ENCODE results near the gene BAIAP2L1. TPM values are rescaled to one million over a fixed set of nuclear protein-coding genes. Genes with fewer than 3 reads are reported as not detected.

Gene BAIAP2L1
- total RNA-seq, 2 experiments from 2014 or later = 1.7 to 2.3 TPM

GRCh38 chr7:98335411-98335977, 65.4 kb downstream of the BAIAP2L1 start:
- ATAC-seq (no peak), DNase-seq (no peak)
- peaks cover 2% of the 10 kb centered on the region for H3K9me3 Mint-ChIP-seq
- ChIA-PET POLR2A (no interaction called here), CTCF (no interaction called here)
- no peaks in the 10 kb centered on the region for H3K36me3 Mint-ChIP-seq (ENCODE audit: low read depth)
- H3K27me3 Mint-ChIP-seq = no peaks in the 10 kb centered on the region
- H3K4me3 Mint-ChIP-seq = no peak overlapping the region
- H3K4me1 Mint-ChIP-seq (ENCODE audit: low read depth) = no peaks in the 10 kb centered on the region
- intact Hi-C loops (cut with micrococcal nuclease) = no loop called here
- no peak overlapping the region for H3K27ac Mint-ChIP-seq
- TF ChIP-seq CTCF (IDR thresholded peaks at IDR 0.05) = no peak

- ChIA-PET CTCF (no interaction called here), POLR2A (no interaction called here)
- intact Hi-C loops (cut with micrococcal nuclease) = no loop called here
- Mint-ChIP-seq H3K36me3 (ENCODE audit: low read depth) (no peaks in the 10 kb centered on the region), H3K9me3 (peaks cover under 1% of the 10 kb centered on the region), H3K27ac (no peak overlapping the region), H3K4me1 (ENCODE audit: low read depth) (no peaks in the 10 kb centered on the region), H3K27me3 (no peaks in the 10 kb centered on the region), H3K4me3 (no peak overlapping the region)
- TF ChIP-seq CTCF (IDR thresholded peaks at IDR 0.05) = no peak
- no peak for ATAC-seq
- no peak for DNase-seq
Observed at GRCh38 chr7:98334081-98334480, 66.8 kb downstream of the BAIAP2L1 start.

GRCh38 chr7:98330926-98331529, 69.9 kb downstream of the BAIAP2L1 start:
- Mint-ChIP-seq H3K27me3 (no peaks in the 10 kb centered on the region), H3K9me3 (no peaks in the 10 kb centered on the region), H3K36me3 (ENCODE audit: low read depth) (no peaks in the 10 kb centered on the region), H3K4me3 (no peak overlapping the region), H3K27ac (no peak overlapping the region), H3K4me1 (ENCODE audit: low read depth) (no peaks in the 10 kb centered on the region)
- no peak for TF ChIP-seq CTCF (IDR thresholded peaks at IDR 0.05)
- DNase-seq (no peak), ATAC-seq (no peak)
- ChIA-PET POLR2A (no interaction called here), CTCF (no interaction called here)
- intact Hi-C loops (cut with micrococcal nuclease) = no loop called here

GRCh38 chr7:98329791-98330373, 71.0 kb downstream of the BAIAP2L1 start:
- Mint-ChIP-seq H3K4me3 (no peak overlapping the region), H3K4me1 (ENCODE audit: low read depth) (no peaks in the 10 kb centered on the region), H3K27me3 (no peaks in the 10 kb centered on the region), H3K27ac (no peak overlapping the region), H3K9me3 (no peaks in the 10 kb centered on the region), H3K36me3 (ENCODE audit: low read depth) (no peaks in the 10 kb centered on the region)
- DNase-seq (no peak), ATAC-seq (no peak)
- POLR2A ChIA-PET = no interaction called here
- CTCF ChIA-PET = no interaction called here
- intact Hi-C loops (cut with micrococcal nuclease) = no loop called here
- no peak for TF ChIP-seq CTCF (IDR thresholded peaks at IDR 0.05)

GRCh38 chr7:98329100-98329790, 71.6 kb downstream of the BAIAP2L1 start:
- ChIA-PET CTCF (no interaction called here), POLR2A (no interaction called here)
- Mint-ChIP-seq H3K4me3 (no peak overlapping the region), H3K27me3 (no peaks in the 10 kb centered on the region), H3K36me3 (ENCODE audit: low read depth) (no peaks in the 10 kb centered on the region), H3K27ac (no peak overlapping the region), H3K9me3 (no peaks in the 10 kb centered on the region), H3K4me1 (ENCODE audit: low read depth) (no peaks in the 10 kb centered on the region)
- ATAC-seq (no peak), DNase-seq (no peak)
- intact Hi-C loops (cut with micrococcal nuclease) = no loop called here
- TF ChIP-seq CTCF (IDR thresholded peaks at IDR 0.05) = no peak

Measured in activated CD8-positive, alpha-beta T cell treated with anti-CD3 and anti-CD28 coated beads for 36 hours (primary cell).